ENCODE data around the gene HSPA1A.

Gene HSPA1A

DNA sequence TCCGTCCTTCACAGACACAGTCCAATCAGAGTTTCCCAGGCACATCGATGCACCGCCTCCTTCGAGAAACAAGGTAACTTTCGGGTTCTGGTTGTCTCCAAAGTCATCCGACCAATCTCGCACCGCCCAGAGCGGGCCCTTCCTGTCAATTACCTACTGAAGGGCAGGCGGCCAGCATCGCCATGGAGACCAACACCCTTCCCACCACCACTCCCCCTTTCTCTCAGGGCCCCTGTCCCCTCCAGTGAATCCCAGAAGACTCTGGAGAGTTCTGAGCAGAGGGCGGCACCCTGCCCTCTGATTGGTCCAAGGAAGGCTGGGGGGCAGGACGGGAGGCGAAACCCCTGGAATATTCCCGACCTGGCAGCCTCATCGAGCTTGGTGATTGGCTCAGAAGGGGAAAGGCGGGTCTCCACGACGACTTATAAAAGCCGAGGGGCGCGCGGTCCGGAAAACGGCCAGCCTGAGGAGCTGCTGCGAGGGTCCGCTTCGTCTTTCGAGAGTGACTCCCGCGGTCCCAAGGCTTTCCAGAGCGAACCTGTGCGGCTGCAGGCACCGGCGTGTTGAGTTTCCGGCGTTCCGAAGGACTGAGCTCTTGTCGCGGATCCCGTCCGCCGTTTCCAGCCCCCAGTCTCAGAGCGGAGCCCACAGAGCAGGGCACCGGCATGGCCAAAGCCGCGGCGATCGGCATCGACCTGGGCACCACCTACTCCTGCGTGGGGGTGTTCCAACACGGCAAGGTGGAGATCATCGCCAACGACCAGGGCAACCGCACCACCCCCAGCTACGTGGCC is 12.1 kb downstream of the HSPA1A start, which contains the start of gene HSPA1B:
HSPA1B (plus strand) TSS at position 453 of the 794 bp plus-strand sequence; CDS start at position 666, 213 bp downstream.
- H3K36me3 ChIP-seq (ENCODE audit: control insufficient read depth in 2 of 2, insufficient read depth in 2 of 2, low read length in 2 of 2), result no peaks in the 10 kb centered on the region
- H3K4me1 ChIP-seq (ENCODE audit: control insufficient read depth, insufficient read depth, low read length), result peaks cover 31% of the 10 kb centered on the region
- no peaks in the 10 kb centered on the region for H3K27me3 ChIP-seq (ENCODE audit: control insufficient read depth in 1 of 2, insufficient read depth in 2 of 2, low read length in 2 of 2)
- H3K9me3 ChIP-seq (ENCODE audit: control insufficient read depth in 2 of 2, low read length in 2 of 2), result no peaks in the 10 kb centered on the region
- H3K9ac ChIP-seq (ENCODE audit: low read length in 2 of 2), result peak within 1 kb of the TSS; percentile 86 to 90
- peak within 1 kb of the TSS; percentile 83 to 84 for H3K4me3 ChIP-seq (ENCODE audit: low read length in 2 of 2)
- peak within 1 kb of the TSS; percentile 97 for H3K27ac ChIP-seq (ENCODE audit: low read length)

DNA sequence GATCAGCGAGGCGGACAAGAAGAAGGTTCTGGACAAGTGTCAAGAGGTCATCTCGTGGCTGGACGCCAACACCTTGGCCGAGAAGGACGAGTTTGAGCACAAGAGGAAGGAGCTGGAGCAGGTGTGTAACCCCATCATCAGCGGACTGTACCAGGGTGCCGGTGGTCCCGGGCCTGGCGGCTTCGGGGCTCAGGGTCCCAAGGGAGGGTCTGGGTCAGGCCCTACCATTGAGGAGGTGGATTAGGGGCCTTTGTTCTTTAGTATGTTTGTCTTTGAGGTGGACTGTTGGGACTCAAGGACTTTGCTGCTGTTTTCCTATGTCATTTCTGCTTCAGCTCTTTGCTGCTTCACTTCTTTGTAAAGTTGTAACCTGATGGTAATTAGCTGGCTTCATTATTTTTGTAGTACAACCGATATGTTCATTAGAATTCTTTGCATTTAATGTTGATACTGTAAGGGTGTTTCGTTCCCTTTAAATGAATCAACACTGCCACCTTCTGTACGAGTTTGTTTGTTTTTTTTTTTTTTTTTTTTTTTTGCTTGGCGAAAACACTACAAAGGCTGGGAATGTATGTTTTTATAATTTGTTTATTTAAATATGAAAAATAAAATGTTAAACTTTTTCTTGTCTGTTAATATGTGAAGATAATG is 14.4 kb downstream of the HSPA1A start:
- H3K36me3 ChIP-seq (ENCODE audit: control insufficient read depth in 2 of 2, insufficient read depth in 2 of 2, low read length in 2 of 2), result no peaks in the 10 kb centered on the region
- peak overlapping the region; percentile 46 for H3K27ac ChIP-seq (ENCODE audit: low read length)
- peak overlapping the region; percentile 80 to 95 for H3K4me3 ChIP-seq (ENCODE audit: low read length in 2 of 2)
- peak overlapping the region; percentile 74 to 85 for H3K9ac ChIP-seq (ENCODE audit: low read length in 2 of 2)
- no peaks in the 10 kb centered on the region for H3K9me3 ChIP-seq (ENCODE audit: control insufficient read depth in 2 of 2, low read length in 2 of 2)
- H3K4me1 ChIP-seq (ENCODE audit: control insufficient read depth, insufficient read depth, low read length), result peaks cover 21% of the 10 kb centered on the region
- H3K27me3 ChIP-seq (ENCODE audit: control insufficient read depth in 1 of 2, insufficient read depth in 2 of 2, low read length in 2 of 2), result no peaks in the 10 kb centered on the region

DNA sequence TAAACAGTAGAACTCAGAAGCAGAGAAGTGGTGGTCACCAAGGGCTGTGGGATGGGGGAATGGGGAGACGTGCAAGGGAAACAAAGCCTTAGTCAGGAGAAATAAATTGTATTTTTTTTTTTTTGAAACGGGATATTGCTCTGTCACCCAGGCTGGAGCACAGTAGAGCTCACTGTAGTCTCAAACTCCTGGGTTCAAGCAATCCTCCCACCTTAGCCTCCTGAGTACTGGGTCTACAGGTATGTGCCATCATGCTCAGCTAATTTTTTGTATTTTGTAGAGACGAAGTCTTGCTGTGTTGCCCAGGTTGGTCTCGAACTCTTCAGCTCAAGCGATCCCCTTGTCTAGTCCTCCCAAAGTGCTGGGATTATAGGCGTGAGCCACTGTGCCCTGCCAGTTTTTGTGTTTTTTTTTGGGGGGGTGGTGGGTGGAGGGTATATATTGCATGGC is 15.6 kb downstream of the HSPA1A start:
- Histone ChIP-seq H3K4me1 (ENCODE audit: control insufficient read depth, insufficient read depth, low read length) (peaks cover 26% of the 10 kb centered on the region), H3K9ac (ENCODE audit: low read length in 2 of 2) (peak overlapping the region; percentile 62 to 84), H3K27ac (ENCODE audit: low read length) (peak overlapping the region; percentile 37)

DNA sequence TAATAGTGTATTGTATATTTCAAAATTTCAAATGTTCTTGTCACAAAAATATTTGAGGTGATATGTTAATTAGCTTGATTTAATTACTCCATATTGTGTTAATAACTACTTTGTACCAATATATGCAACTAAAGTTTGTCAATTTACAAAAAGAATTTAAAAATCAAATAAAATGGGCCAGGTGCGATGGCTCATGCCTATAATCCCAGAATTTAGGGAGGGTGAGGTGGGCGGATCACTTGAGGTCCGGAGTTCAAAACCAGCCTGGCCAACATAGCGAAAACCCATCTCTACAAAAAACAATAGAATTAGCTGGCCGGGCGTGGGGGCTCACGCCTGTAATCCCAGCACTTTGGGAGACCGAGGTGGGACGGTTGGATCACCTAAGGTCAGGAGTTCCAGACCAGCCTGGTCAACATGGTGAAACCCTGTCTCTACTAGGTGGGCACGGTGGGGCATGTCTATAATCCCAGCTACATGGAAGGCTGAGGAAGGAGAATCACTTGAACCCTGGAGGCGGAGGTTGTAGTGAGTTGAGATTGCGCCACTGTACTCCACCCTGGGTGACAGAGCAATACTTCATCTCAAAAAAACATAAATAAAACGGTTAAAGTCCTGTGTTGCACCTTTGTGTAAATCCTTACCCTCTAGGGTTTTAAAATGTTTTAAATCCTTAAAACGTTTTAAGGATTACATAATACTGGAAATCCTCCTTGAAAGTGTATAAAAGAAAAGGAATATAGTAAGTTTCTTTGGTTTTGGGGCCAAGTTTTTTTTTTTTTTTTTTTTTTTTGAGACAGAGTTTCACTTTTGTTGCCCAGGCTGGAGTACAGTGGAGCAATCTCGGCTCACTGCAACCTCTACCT is 16.2 kb downstream of the HSPA1A start:
- peak overlapping the region; percentile 80 to 95 for H3K4me3 ChIP-seq (ENCODE audit: low read length in 2 of 2)
- no peaks in the 10 kb centered on the region for H3K36me3 ChIP-seq (ENCODE audit: control insufficient read depth in 2 of 2, insufficient read depth in 2 of 2, low read length in 2 of 2)
- H3K27ac ChIP-seq (ENCODE audit: low read length), result no peak overlapping the region
- H3K9ac ChIP-seq (ENCODE audit: low read length in 2 of 2), result peak overlapping the region in 1 of 2 donors; percentile 84
- no peaks in the 10 kb centered on the region for H3K27me3 ChIP-seq (ENCODE audit: control insufficient read depth in 1 of 2, insufficient read depth in 2 of 2, low read length in 2 of 2)
- no peaks in the 10 kb centered on the region for H3K9me3 ChIP-seq (ENCODE audit: control insufficient read depth in 2 of 2, low read length in 2 of 2)
- H3K4me1 ChIP-seq (ENCODE audit: control insufficient read depth, insufficient read depth, low read length), result peaks cover 29% of the 10 kb centered on the region

More for the DNA sequence above, 15.6 kb downstream of the HSPA1A start:
- Histone ChIP-seq H3K27me3 (ENCODE audit: control insufficient read depth in 1 of 2, insufficient read depth in 2 of 2, low read length in 2 of 2) (no peaks in the 10 kb centered on the region), H3K9me3 (ENCODE audit: control insufficient read depth in 2 of 2, low read length in 2 of 2) (no peaks in the 10 kb centered on the region), H3K36me3 (ENCODE audit: control insufficient read depth in 2 of 2, insufficient read depth in 2 of 2, low read length in 2 of 2) (no peaks in the 10 kb centered on the region), H3K4me3 (ENCODE audit: low read length in 2 of 2) (peak overlapping the region; percentile 80 to 95)

DNA sequence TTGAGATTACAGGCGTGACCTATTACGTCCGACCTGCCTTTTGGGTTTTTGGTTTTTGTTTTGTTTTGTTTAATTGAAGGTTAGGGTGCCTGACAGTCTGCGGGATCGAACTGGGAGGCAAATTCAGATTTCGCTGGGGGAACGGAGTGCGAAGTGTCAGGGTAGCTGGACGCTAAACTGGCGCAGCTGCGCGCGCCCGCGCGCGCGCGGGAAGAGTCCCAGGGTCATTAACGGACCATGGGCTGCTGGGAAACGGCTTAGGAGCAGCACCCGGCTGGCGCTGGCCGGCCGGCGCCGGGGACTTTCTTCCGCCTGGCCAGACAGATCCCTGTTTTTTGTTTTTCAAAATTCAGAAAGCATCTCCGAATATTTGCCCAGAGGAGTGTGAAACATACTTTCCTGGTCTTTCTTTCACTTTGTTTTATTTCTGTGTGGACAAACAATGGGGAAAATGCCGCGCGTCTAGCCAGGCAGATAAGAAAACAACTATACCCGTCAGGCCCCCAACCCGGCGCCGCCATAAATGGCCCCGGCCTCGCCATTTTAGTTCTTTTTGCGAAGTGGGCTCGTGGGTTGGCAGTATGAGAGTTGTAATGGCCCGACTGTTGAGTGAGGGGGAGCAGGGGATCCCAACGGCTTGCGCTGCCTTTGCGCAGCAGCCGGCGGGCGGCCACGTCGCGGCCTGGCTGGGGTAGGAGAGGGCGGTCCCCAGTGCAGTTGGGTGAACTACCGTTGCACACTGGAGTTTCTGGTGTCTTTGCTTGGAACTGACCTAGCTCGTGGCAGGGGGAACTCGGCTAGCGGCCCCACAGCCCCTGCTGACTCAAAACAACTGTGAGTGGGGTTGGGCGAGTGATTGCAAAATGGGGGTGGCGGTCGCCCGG is 19.3 kb downstream of the HSPA1A start:
- Histone ChIP-seq H3K27ac (ENCODE audit: low read length) (peak overlapping the region; percentile 93), H3K4me3 (ENCODE audit: low read length in 2 of 2) (peak overlapping the region; percentile 97 to 100), H3K4me1 (ENCODE audit: control insufficient read depth, insufficient read depth, low read length) (peaks cover 42% of the 10 kb centered on the region), H3K9ac (ENCODE audit: low read length in 2 of 2) (peak overlapping the region; percentile 94 to 97), H3K9me3 (ENCODE audit: control insufficient read depth in 2 of 2, low read length in 2 of 2) (no peaks in the 10 kb centered on the region), H3K27me3 (ENCODE audit: control insufficient read depth in 1 of 2, insufficient read depth in 2 of 2, low read length in 2 of 2) (no peaks in the 10 kb centered on the region), H3K36me3 (ENCODE audit: control insufficient read depth in 2 of 2, insufficient read depth in 2 of 2, low read length in 2 of 2) (peaks cover 14 to 20% of the 10 kb centered on the region in 2 donors)

DNA sequence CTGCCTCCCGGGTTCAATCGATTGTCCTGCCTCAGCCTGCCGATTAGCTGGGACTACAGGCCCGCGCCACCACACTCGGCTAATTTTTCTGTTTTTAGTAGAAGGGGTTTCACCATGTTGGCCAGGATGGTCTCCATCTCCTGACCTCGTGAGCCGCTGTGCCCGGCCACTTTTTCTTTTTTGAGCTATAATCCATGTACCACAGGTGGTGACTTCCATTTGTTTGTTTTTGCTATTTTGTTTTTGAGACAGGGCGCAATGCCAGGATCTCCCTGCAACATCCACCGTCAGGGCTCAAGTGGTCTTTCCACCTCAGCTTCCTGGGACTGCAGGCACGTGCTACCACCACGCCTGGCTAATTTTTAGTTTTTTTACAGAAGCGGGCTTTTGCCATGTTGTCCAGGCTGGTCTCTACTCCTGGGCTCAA is 20.7 kb downstream of the HSPA1A start:
- no peaks in the 10 kb centered on the region for H3K9me3 ChIP-seq (ENCODE audit: control insufficient read depth in 2 of 2, low read length in 2 of 2)
- peak overlapping the region; percentile 93 for H3K27ac ChIP-seq (ENCODE audit: low read length)
- H3K36me3 ChIP-seq (ENCODE audit: control insufficient read depth in 2 of 2, insufficient read depth in 2 of 2, low read length in 2 of 2), result peaks cover 17 to 31% of the 10 kb centered on the region in 2 donors
- peaks cover 39% of the 10 kb centered on the region for H3K4me1 ChIP-seq (ENCODE audit: control insufficient read depth, insufficient read depth, low read length)
- H3K9ac ChIP-seq (ENCODE audit: low read length in 2 of 2), result peak overlapping the region; percentile 58 to 97
- no peaks in the 10 kb centered on the region for H3K27me3 ChIP-seq (ENCODE audit: control insufficient read depth in 1 of 2, insufficient read depth in 2 of 2, low read length in 2 of 2)
- peak overlapping the region; percentile 66 to 97 for H3K4me3 ChIP-seq (ENCODE audit: low read length in 2 of 2)

DNA sequence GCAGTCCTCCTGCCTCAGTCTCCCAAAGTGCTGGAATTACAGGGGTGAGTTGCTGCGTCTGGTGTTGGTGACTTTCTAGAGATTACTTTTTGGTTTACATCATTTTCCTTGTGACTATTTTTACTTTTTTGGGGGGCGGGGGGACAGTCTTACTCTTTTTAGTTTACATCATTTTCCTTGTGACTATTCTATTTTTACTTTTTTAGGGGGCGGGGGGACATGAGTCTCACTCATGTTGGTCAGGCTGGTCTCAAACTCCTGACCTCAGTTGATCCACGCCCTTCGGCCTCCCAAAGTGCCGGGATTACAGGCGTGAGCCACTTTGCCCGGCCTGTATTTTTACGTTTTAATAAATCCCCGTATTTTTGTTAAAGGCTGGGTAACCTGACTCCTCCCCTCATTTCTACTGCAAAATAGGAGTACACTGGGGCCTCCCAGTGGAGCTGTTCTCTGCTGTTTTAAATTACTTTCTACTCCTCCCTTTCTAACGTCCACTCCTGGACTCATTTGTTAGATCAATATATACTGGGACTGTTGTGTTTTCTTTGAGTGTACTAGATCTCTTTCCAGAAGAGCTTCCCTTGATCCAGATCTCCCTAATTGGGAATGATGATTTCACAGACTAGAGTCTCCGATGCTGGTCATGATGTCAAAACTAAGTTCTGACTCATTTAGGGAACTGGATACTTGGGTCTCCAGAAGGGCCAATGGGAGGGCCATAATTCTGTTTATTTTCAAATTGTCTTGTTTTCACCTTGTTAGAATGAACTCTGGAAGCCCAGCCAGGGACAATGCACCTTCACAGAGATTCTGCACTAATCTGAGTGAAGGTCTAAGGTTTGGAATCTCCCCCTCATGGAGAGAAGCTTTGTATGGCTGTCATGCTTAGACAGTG is 21.4 kb downstream of the HSPA1A start:
- Histone ChIP-seq H3K9me3 (ENCODE audit: control insufficient read depth in 2 of 2, low read length in 2 of 2) (no peaks in the 10 kb centered on the region), H3K27ac (ENCODE audit: low read length) (peak overlapping the region; percentile 93), H3K4me3 (ENCODE audit: low read length in 2 of 2) (peak overlapping the region; percentile 35 to 97), H3K27me3 (ENCODE audit: control insufficient read depth in 1 of 2, insufficient read depth in 2 of 2, low read length in 2 of 2) (no peaks in the 10 kb centered on the region), H3K36me3 (ENCODE audit: control insufficient read depth in 2 of 2, insufficient read depth in 2 of 2, low read length in 2 of 2) (peaks cover 17 to 32% of the 10 kb centered on the region in 2 donors), H3K4me1 (ENCODE audit: control insufficient read depth, insufficient read depth, low read length) (peaks cover 33% of the 10 kb centered on the region), H3K9ac (ENCODE audit: low read length in 2 of 2) (peak overlapping the region; percentile 58 to 97)

DNA sequence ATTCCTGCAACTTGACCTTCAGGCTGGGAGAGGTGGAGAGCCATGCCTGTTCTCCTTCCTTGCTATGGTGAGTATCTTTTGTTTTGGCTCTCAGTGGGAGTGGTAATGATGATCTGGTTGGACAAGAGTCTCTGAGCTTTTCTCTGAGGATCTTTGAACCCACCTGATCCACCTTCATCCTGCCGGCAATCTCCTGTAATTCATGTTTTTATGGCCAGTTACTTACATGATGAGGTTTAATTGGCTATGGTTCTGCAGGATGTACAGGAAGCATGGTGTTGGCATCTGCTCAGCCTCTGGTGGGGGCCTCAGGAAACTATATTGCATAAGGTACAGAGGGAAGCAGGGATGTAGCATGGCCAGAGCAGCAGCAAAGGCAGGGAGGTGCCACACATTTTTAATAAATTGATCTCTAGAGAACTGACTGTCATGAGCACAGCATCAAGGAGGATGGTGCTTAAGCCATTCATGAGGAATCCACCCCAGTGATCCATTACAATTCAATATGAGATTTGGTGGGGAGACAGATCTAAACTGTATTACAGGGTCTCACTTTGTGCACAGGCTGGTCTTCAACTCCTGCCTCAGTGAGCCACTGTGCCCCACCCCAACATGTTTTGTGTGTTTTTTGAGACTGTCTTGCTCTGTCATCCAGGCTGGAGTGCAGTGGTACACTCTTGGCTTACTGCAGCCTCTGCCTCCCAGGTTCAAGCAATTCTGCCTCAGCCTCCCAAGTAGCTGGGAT is 22.2 kb downstream of the HSPA1A start:
- H3K36me3 ChIP-seq (ENCODE audit: control insufficient read depth in 2 of 2, insufficient read depth in 2 of 2, low read length in 2 of 2), result peaks cover 17 to 32% of the 10 kb centered on the region in 2 donors
- peak overlapping the region in 1 of 2 donors; percentile 43 for H3K9ac ChIP-seq (ENCODE audit: low read length in 2 of 2)
- no peaks in the 10 kb centered on the region for H3K27me3 ChIP-seq (ENCODE audit: control insufficient read depth in 1 of 2, insufficient read depth in 2 of 2, low read length in 2 of 2)
- H3K9me3 ChIP-seq (ENCODE audit: control insufficient read depth in 2 of 2, low read length in 2 of 2), result no peaks in the 10 kb centered on the region
- peak overlapping the region; percentile 17 to 47 for H3K4me3 ChIP-seq (ENCODE audit: low read length in 2 of 2)
- H3K27ac ChIP-seq (ENCODE audit: low read length), result peak overlapping the region; percentile 93
- peaks cover 28% of the 10 kb centered on the region for H3K4me1 ChIP-seq (ENCODE audit: control insufficient read depth, insufficient read depth, low read length)

Data from stomach smooth muscle (tissue), 2 donors.